HepG2 (cell line): ENCODE data around the gene SYTL2. TPM values are rescaled to one million over a fixed set of nuclear protein-coding genes. Genes with fewer than 3 reads are reported as not detected.

ENCODE experiments used
- ARID2 ChIP-seq: sonication (generic); formaldehyde crosslinking; IDR thresholded peaks from 2 replicates; pipeline ENCODE4 v1.8.1; 2022; ENCODE audit warnings: mild to moderate bottlenecking, missing genetic modification reagents, borderline replicate concordance
- ARNT2 ChIP-seq: sonication (generic); formaldehyde crosslinking; IDR thresholded peaks from 2 replicates; pipeline ENCODE4 v1.8.0; 2022; ENCODE audit warnings: mild to moderate bottlenecking, low read depth, missing genetic modification reagents, moderate library complexity
- ATM ChIP-seq: fragments of 450-650 bp; IDR thresholded peaks from 2 replicates; pipeline ENCODE4 v1.7.1; 2017; ENCODE audit warnings: mild to moderate bottlenecking, borderline replicate concordance
- EHMT2 ChIP-seq: fragments of 200-600 bp; sonication (generic); IDR thresholded peaks from 2 replicates; pipeline ENCODE4 v1.7.0; 2017; ENCODE audit warnings: antibody characterized with exemption, low read depth, low read length, borderline replicate concordance
- MAF1 ChIP-seq: sonication (generic); formaldehyde crosslinking; IDR thresholded peaks from 2 replicates; pipeline ENCODE4 v1.5.0; 2020; ENCODE audit warnings: missing genetic modification reagents, borderline replicate concordance
- NR2F6 ChIP-seq, 2 experiments: IDR thresholded peaks; 2 replicates each; pipeline ENCODE4 v1.6.1; 2016; ENCODE audit warnings: antibody characterized with exemption in 1 of 2, mild to moderate bottlenecking in 1 of 2
- ZC3H13 ChIP-seq: sonication (generic); formaldehyde crosslinking; IDR thresholded peaks from 2 replicates; pipeline ENCODE4 v1.8.1; 2023; ENCODE audit warnings: mild to moderate bottlenecking, missing genetic modification reagents, moderate library complexity
- ZFP36 ChIP-seq: fragments of 150-350 bp; IDR thresholded peaks from 2 replicates; pipeline ENCODE4 v1.6.1; 2018; ENCODE audit warnings: borderline replicate concordance, low read length, low read depth; ENCODE audit not compliant: partially characterized antibody
- ZFP41 ChIP-seq: sonication (generic); formaldehyde crosslinking; IDR thresholded peaks from 2 replicates; pipeline ENCODE4 v1.4.0; 2020; ENCODE audit warnings: mild to moderate bottlenecking, missing genetic modification reagents, borderline replicate concordance
- ZNF138 ChIP-seq: sonication (generic); formaldehyde crosslinking; IDR thresholded peaks from 2 replicates; pipeline ENCODE4 v1.5.0; 2020; ENCODE audit warnings: mild to moderate bottlenecking, low read depth, missing genetic modification reagents
- ZNF24 ChIP-seq: fragments of 450-650 bp; IDR thresholded peaks from 2 replicates; pipeline ENCODE4 v1.6.1; 2017; ENCODE audit warnings: antibody characterized with exemption, mild to moderate bottlenecking
- ZNF451 ChIP-seq: sonication (generic); formaldehyde crosslinking; IDR thresholded peaks from 2 replicates; pipeline ENCODE4 v1.5.0; 2020; ENCODE audit warnings: mild to moderate bottlenecking, missing genetic modification reagents
- polyA plus RNA-seq, 8 experiments: library from polyadenylated mRNA; depleted of rRNA in 3 of 8; stranded (reverse) in 7 of 8; unstranded in 1 of 8; fragments of >200 nt; fragmentation: Illumina TruSeq in 4 of 8; extraction: Trizol in 4 of 8; gene quantifications; 2 replicates each; pipeline versions ENCODE4 v1.2.1 to v1.2.3, GENCODE V29; 2011 to 2016; ENCODE audit warnings: low read depth in 4 of 8, missing spikeins in 1 of 8, mixed read lengths in 1 of 8; ENCODE audit not compliant: insufficient read depth in 1 of 8
- total RNA-seq, 5 experiments: library from RNA; depleted of rRNA; stranded (reverse); fragments of >200 nt; fragmentation: Illumina TruSeq; extraction: Trizol; gene quantifications; 2 replicates each; pipeline ENCODE4 v1.2.3, GENCODE V29; 2016; ENCODE audit warnings: low read depth in 1 of 5
- TF ChIP-seq, protein P1 (sequence below): sonication (generic); formaldehyde crosslinking; IDR thresholded peaks from 2 replicates; pipeline ENCODE4 v1.8.0; 2022; ENCODE audit warnings: missing genetic modification reagents, mild to moderate bottlenecking, moderate library complexity, borderline replicate concordance
- TF ChIP-seq, protein P2 (sequence below): fragments of 450-650 bp; IDR thresholded peaks from 2 replicates; pipeline ENCODE4 v1.6.1; 2016
- TF ChIP-seq, protein P3 (sequence below): sonication (generic); formaldehyde crosslinking; IDR thresholded peaks from 2 replicates; pipeline ENCODE4 v1.5.0; 2020; ENCODE audit warnings: missing genetic modification reagents
- TF ChIP-seq, protein P4 (sequence below): sonication (generic); formaldehyde crosslinking; IDR thresholded peaks from 2 replicates; pipeline ENCODE4 v1.4.0; 2020; ENCODE audit warnings: missing genetic modification reagents, borderline replicate concordance
- TF ChIP-seq, protein P5 (sequence below): sonication (generic); formaldehyde crosslinking; conservative IDR thresholded peaks from 2 replicates; pipeline ENCODE4 v1.4.0; 2020; ENCODE audit warnings: missing genetic modification reagents

Gene SYTL2
- total and polyA plus RNA-seq, 2 of the 13 experiments (the other 11 are each of a cell fraction or from before 2014, with no cell fraction given): 0.77 to 0.90 TPM

DNA sequence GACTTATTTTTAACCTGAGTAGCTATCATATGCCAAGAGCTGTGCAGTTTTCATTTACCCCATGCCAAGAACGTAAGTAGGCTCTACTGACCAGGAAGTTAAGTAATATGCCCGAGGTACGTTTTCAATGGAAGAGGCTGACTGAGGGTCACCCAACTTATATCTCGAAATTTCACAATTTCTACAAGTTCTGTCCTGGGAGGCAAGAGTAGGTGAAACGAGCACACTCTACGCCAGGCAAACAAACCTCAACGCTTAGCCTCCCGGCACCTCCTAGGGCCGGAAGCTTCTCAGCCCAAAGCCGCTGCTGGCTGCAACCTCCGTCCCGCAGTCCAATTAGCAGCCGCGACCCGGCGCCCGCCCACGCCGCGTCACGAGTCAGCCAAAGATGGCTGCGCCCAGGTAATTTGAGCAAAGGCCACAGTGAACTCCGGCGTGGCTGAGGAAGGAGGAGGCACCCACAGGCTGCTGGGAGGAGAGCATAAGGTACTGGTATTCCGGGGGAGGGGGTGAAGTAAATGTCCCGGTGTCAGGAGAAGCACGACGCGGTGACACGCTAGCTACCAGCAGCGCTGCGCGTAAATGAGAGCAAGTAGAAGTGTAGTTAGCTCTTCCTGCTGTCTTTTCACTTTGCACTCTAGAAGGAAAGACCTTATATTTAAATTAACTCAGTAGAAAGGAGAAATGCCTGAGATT, 163.2 kb downstream of the SYTL2 start, which contains the start of gene TMEM126A (continued):
- TF ChIP-seq, protein P1, sequence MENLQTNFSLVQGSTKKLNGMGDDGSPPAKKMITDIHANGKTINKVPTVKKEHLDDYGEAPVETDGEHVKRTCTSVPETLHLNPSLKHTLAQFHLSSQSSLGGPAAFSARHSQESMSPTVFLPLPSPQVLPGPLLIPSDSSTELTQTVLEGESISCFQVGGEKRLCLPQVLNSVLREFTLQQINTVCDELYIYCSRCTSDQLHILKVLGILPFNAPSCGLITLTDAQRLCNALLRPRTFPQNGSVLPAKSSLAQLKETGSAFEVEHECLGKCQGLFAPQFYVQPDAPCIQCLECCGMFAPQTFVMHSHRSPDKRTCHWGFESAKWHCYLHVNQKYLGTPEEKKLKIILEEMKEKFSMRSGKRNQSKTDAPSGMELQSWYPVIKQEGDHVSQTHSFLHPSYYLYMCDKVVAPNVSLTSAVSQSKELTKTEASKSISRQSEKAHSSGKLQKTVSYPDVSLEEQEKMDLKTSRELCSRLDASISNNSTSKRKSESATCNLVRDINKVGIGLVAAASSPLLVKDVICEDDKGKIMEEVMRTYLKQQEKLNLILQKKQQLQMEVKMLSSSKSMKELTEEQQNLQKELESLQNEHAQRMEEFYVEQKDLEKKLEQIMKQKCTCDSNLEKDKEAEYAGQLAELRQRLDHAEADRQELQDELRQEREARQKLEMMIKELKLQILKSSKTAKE (CRISPR knock-in tag): no peak
- TF ChIP-seq ZC3H13 (CRISPR knock-in tag) (peak; percentile 81; the same call in 1 of the 2 replicates), ARID2 (CRISPR knock-in tag) (peak; percentile 59; the same call in 1 of the 2 replicates), ATM (no peak), ZNF24 (no peak), MAF1 (CRISPR knock-in tag) (no peak), ZFP41 (CRISPR knock-in tag) (no peak), NR2F6 (IDR thresholded peaks at IDR 0.05) (no peak), NR2F6 (CRISPR knock-in tag; IDR thresholded peaks at IDR 0.05) (no peak), ZFP36 (no peak), ZNF451 (CRISPR knock-in tag) (peak; percentile 34; the same call in 1 of the 2 replicates), ARNT2 (CRISPR knock-in tag) (no peak; the same call in 1 of the 2 replicates), ZNF138 (no peak), EHMT2 (no peak)
- TF ChIP-seq, protein P2, sequence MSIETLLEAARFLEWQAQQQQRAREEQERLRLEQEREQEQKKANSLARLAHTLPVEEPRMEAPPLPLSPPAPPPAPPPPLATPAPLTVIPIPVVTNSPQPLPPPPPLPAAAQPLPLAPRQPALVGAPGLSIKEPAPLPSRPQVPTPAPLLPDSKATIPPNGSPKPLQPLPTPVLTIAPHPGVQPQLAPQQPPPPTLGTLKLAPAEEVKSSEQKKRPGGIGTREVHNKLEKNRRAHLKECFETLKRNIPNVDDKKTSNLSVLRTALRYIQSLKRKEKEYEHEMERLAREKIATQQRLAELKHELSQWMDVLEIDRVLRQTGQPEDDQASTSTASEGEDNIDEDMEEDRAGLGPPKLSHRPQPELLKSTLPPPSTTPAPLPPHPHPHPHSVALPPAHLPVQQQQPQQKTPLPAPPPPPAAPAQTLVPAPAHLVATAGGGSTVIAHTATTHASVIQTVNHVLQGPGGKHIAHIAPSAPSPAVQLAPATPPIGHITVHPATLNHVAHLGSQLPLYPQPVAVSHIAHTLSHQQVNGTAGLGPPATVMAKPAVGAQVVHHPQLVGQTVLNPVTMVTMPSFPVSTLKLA: no peak
- TF ChIP-seq, protein P3, sequence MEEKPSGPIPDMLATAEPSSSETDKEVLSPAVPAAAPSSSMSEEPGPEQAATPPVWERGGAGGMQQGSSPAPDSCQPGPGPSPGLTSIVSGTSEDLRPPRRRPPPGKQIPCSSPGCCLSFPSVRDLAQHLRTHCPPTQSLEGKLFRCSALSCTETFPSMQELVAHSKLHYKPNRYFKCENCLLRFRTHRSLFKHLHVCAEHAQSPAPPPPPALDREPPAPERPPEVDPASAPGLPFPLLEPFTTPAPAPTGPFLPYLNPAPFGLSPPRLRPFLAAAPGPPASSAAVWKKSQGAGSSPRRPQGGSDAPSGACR: 0 out of 2 replicates have a peak, but pooled peaks have one; percentile 52
- TF ChIP-seq, protein P4, sequence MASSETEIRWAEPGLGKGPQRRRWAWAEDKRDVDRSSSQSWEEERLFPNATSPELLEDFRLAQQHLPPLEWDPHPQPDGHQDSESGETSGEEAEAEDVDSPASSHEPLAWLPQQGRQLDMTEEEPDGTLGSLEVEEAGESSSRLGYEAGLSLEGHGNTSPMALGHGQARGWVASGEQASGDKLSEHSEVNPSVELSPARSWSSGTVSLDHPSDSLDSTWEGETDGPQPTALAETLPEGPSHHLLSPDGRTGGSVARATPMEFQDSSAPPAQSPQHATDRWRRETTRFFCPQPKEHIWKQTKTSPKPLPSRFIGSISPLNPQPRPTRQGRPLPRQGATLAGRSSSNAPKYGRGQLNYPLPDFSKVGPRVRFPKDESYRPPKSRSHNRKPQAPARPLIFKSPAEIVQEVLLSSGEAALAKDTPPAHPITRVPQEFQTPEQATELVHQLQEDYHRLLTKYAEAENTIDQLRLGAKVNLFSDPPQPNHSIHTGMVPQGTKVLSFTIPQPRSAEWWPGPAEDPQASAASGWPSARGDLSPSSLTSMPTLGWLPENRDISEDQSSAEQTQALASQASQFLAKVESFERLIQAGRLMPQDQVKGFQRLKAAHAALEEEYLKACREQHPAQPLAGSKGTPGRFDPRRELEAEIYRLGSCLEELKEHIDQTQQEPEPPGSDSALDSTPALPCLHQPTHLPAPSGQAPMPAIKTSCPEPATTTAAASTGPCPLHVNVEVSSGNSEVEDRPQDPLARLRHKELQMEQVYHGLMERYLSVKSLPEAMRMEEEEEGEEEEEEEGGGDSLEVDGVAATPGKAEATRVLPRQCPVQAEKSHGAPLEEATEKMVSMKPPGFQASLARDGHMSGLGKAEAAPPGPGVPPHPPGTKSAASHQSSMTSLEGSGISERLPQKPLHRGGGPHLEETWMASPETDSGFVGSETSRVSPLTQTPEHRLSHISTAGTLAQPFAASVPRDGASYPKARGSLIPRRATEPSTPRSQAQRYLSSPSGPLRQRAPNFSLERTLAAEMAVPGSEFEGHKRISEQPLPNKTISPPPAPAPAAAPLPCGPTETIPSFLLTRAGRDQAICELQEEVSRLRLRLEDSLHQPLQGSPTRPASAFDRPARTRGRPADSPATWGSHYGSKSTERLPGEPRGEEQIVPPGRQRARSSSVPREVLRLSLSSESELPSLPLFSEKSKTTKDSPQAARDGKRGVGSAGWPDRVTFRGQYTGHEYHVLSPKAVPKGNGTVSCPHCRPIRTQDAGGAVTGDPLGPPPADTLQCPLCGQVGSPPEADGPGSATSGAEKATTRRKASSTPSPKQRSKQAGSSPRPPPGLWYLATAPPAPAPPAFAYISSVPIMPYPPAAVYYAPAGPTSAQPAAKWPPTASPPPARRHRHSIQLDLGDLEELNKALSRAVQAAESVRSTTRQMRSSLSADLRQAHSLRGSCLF (CRISPR knock-in tag): no peak
- TF ChIP-seq, protein P5, sequence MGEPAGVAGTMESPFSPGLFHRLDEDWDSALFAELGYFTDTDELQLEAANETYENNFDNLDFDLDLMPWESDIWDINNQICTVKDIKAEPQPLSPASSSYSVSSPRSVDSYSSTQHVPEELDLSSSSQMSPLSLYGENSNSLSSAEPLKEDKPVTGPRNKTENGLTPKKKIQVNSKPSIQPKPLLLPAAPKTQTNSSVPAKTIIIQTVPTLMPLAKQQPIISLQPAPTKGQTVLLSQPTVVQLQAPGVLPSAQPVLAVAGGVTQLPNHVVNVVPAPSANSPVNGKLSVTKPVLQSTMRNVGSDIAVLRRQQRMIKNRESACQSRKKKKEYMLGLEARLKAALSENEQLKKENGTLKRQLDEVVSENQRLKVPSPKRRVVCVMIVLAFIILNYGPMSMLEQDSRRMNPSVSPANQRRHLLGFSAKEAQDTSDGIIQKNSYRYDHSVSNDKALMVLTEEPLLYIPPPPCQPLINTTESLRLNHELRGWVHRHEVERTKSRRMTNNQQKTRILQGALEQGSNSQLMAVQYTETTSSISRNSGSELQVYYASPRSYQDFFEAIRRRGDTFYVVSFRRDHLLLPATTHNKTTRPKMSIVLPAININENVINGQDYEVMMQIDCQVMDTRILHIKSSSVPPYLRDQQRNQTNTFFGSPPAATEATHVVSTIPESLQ (CRISPR knock-in tag): no peak
